BE2C (cell line): ENCODE results near the gene OR4D2.

Experiments
- DNase-seq: peaks from one replicate; pipeline ENCODE4 v3.0.0-alpha.2; 2020
- H3K27me3 ChIP-seq: fragments of 250-450 bp; sonication (Bioruptor Pico); 2 replicates; pipeline ENCODE4 v1.5.1; 2020; ENCODE audit warnings: mild to moderate bottlenecking
- H3K36me3 ChIP-seq: fragments of 250-450 bp; sonication (Bioruptor Pico); 2 replicates; pipeline ENCODE4 v1.5.1; 2020; ENCODE audit warnings: mild to moderate bottlenecking
- H3K4me1 ChIP-seq: fragments of 250-450 bp; sonication (Bioruptor Pico); 2 replicates; pipeline ENCODE4 v1.5.1; 2020
- H3K4me3 ChIP-seq: 2 replicates; pipeline ENCODE4 v1.5.1; 2011; ENCODE audit warnings: low read depth, low read length
- H3K9me3 ChIP-seq: fragments of 250-450 bp; sonication (Bioruptor Pico); 2 replicates; pipeline ENCODE4 v1.5.1; 2020
- TF ChIP-seq, protein P1 (sequence below): IDR thresholded peaks from 2 replicates; pipeline ENCODE4 v1.5.1; 2012; ENCODE audit warnings: mild to moderate bottlenecking, low read depth, low read length

OR4D2 gene

GRCh38 chr17:58187675-58188074, 20.9 kb downstream of the OR4D2 start:
- Histone ChIP-seq H3K4me1 (no peaks in the 10 kb centered on the region), H3K27me3 (peaks cover 7% of the 10 kb centered on the region)
- TF ChIP-seq, protein P1, sequence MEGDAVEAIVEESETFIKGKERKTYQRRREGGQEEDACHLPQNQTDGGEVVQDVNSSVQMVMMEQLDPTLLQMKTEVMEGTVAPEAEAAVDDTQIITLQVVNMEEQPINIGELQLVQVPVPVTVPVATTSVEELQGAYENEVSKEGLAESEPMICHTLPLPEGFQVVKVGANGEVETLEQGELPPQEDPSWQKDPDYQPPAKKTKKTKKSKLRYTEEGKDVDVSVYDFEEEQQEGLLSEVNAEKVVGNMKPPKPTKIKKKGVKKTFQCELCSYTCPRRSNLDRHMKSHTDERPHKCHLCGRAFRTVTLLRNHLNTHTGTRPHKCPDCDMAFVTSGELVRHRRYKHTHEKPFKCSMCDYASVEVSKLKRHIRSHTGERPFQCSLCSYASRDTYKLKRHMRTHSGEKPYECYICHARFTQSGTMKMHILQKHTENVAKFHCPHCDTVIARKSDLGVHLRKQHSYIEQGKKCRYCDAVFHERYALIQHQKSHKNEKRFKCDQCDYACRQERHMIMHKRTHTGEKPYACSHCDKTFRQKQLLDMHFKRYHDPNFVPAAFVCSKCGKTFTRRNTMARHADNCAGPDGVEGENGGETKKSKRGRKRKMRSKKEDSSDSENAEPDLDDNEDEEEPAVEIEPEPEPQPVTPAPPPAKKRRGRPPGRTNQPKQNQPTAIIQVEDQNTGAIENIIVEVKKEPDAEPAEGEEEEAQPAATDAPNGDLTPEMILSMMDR, result no peak

DNA sequence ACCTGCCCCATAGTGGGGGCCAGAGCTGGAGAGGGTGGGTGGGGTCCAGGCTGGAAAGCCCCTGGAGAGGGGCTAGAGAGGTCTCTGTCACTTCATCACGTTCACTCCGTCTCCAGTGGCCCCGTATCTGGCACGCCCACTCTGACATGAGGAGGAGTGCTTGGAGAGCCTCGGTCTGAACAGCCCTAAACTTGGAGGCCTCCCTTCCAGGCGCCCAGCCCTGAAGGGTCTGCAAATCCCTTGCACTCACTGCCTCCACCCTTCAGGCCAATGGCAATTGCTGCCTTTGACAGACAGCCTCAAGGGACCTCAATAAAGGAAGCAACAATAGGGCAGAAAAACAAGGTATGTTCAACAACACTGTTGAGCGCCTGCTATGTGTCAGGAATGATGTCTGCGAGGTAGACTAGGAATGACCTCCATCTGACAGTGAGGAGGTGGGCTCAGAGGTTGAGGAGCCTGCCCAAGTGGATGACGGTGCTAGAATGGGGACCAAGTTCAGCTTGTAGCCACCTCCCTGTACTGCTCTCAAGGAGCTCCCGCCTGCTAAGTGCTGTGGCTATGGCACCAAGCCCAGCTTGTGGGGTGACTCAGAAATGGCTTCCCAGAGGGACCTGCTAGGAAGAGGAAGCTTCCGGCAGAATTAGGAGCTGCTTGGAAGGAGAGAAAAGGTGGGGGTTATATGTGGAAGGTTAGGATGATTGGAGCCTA, 22.8 kb downstream of the OR4D2 start:
- Histone ChIP-seq H3K36me3 (no peaks in the 10 kb centered on the region), H3K27me3 (peaks cover 8% of the 10 kb centered on the region), H3K4me3 (no peak overlapping the region), H3K9me3 (no peaks in the 10 kb centered on the region), H3K4me1 (no peaks in the 10 kb centered on the region)
- no peak for DNase-seq
- TF ChIP-seq, protein P1, result no peak

More at GRCh38 chr17:58187675-58188074, 20.9 kb downstream of the OR4D2 start:
- no peak for DNase-seq
- Histone ChIP-seq H3K9me3 (no peaks in the 10 kb centered on the region), H3K4me3 (no peak overlapping the region), H3K36me3 (no peaks in the 10 kb centered on the region)

DNA sequence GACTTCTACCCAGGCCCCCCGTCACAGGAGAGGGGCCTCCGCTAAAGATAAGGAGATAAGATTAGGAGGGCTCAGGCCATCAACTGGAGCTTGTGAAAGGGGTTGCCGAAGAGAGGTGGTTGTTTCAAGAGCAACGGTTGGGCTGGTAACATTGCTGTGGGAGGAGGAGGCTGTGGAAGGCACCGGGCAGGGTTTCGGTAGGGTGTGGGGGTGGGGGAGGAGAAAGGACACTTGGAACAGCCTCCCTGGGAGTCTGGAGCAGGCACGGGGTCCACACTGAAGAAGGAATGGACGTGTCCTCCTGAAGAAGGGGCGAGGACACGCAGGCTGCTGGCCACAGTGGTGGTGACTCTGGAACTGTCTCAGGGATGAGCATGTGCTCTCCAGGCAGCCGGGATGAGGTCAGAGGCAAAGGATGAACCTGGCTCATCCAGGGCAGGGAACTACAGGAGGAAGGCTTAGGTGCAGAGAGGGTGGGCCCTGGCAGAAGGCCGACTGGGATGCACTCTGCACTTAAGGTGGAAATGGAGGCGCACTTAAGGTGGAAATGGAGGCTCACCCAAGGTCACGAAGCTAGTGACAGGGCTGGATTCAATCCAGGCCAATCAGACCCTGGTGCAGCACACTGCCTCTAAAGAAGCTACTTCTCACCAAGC, 24.6 kb downstream of the OR4D2 start:
- Histone ChIP-seq H3K27me3 (peaks cover 16% of the 10 kb centered on the region), H3K9me3 (no peaks in the 10 kb centered on the region), H3K4me3 (no peak overlapping the region), H3K36me3 (no peaks in the 10 kb centered on the region), H3K4me1 (no peaks in the 10 kb centered on the region)
- TF ChIP-seq, protein P1, result no peak
- DNase-seq, result no peak

- TF ChIP-seq, protein P1, result no peak
- H3K9me3 ChIP-seq, result no peaks in the 10 kb centered on the region
- peaks cover 20% of the 10 kb centered on the region for H3K27me3 ChIP-seq
- no peaks in the 10 kb centered on the region for H3K4me1 ChIP-seq
- DNase-seq, result no peak
- no peak within 1 kb of the TSS for H3K4me3 ChIP-seq
- H3K36me3 ChIP-seq, result no peaks in the 10 kb centered on the region
Measured at GRCh38 chr17:58192612-58193011, 25.8 kb downstream of the OR4D2 start, which contains the start of gene EPX. Gene EPX, plus strand, starts transcription at chr17:58192726. Its CDS starts 121 bp downstream, at chr17:58192847.

DNA sequence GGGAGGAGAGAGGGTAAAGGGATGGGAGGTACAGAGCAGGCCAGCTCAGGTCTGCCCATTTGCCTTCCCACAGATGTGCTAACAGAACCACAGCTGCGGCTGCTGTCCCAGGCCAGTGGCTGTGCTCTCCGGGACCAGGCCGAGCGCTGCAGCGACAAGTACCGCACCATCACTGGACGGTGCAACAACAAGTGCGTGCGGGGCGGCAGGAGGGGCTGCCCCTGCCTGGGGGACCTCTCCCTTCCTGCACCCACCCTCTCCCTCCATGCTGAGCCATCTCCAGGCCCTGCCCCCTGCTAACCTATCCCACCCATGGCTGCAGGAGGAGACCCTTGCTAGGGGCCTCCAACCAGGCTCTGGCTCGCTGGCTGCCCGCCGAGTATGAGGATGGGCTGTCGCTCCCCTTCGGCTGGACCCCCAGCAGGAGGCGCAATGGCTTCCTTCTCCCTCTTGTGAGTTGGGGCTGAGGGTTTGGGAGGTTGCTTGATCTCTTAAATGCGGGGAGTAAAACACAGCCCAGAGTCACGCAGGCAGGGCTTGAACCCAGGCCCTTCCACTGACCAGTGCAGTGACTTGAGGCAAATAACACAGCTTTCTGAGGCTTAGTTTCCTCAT, 27.0 kb downstream of the OR4D2 start:
- TF ChIP-seq, protein P1, result no peak; the same call in 1 of the 2 replicates
- peaks cover 23% of the 10 kb centered on the region for H3K27me3 ChIP-seq
- no peak for DNase-seq
- no peaks in the 10 kb centered on the region for H3K36me3 ChIP-seq
- no peak overlapping the region for H3K4me3 ChIP-seq
- no peaks in the 10 kb centered on the region for H3K4me1 ChIP-seq
- no peaks in the 10 kb centered on the region for H3K9me3 ChIP-seq
